NB4 (cell line): ENCODE data around the gene UNC45A.

Experiments
- DNase-seq: peaks from one replicate; pipeline ENCODE4 v3.0.0; 2010; ENCODE audit warnings: low read depth
- H3K4me3 ChIP-seq: one replicate; pipeline ENCODE4 v1.5.1; 2011; ENCODE audit warnings: mild to moderate bottlenecking, low read depth, low read length, moderate library complexity
- MAX ChIP-seq: IDR thresholded peaks from 2 replicates; pipeline ENCODE4 v1.6.1; 2011; ENCODE audit warnings: low read depth, low read length
- MYC ChIP-seq: IDR thresholded peaks from 2 replicates; pipeline ENCODE4 v1.6.1; 2011; ENCODE audit warnings: low read depth, low read length
- POLR2A ChIP-seq: IDR thresholded peaks from 2 replicates; pipeline ENCODE4 v1.6.1; 2011; ENCODE audit warnings: mild to moderate bottlenecking; ENCODE audit not compliant: insufficient read length; ENCODE audit errors: extremely low read depth
- TF ChIP-seq, protein P1 (sequence below): IDR thresholded peaks from one replicate; pipeline ENCODE4 v1.5.1; 2012; ENCODE audit warnings: low read depth, low read length

The UNC45A gene

GRCh38 chr15:90979582-90979981, 44.5 kb downstream of the UNC45A start:
- H3K4me3 ChIP-seq, result no peak overlapping the region
- TF ChIP-seq MYC, result no peak
- TF ChIP-seq, protein P1, sequence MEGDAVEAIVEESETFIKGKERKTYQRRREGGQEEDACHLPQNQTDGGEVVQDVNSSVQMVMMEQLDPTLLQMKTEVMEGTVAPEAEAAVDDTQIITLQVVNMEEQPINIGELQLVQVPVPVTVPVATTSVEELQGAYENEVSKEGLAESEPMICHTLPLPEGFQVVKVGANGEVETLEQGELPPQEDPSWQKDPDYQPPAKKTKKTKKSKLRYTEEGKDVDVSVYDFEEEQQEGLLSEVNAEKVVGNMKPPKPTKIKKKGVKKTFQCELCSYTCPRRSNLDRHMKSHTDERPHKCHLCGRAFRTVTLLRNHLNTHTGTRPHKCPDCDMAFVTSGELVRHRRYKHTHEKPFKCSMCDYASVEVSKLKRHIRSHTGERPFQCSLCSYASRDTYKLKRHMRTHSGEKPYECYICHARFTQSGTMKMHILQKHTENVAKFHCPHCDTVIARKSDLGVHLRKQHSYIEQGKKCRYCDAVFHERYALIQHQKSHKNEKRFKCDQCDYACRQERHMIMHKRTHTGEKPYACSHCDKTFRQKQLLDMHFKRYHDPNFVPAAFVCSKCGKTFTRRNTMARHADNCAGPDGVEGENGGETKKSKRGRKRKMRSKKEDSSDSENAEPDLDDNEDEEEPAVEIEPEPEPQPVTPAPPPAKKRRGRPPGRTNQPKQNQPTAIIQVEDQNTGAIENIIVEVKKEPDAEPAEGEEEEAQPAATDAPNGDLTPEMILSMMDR, result no peak
- no peak for TF ChIP-seq POLR2A
- TF ChIP-seq MAX, result no peak
- DNase-seq, result no peak

DNA sequence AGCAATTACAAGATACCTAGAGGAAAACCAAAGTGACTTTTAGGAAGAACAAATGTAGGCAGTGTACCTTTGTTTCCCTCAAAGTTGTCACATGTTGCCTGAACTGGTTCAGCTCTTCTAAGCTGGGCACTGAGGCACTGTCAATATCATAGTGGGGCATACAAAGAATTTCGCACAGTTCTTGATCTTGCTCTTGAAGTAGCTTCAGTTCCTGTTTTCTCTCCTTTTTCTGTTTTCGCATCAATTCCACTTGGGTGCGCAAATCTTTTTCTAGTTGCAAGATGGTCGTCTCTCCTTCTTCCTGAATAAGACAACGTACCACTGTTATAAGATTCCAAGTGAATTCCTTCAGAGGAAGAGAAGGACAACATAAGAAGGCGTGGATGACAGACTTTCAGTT, 46.6 kb downstream of the UNC45A start:
- TF ChIP-seq POLR2A (no peak), MYC (no peak), MAX (no peak)
- TF ChIP-seq, protein P1, result no peak
- no peak for DNase-seq
- H3K4me3 ChIP-seq, result no peak overlapping the region

DNA sequence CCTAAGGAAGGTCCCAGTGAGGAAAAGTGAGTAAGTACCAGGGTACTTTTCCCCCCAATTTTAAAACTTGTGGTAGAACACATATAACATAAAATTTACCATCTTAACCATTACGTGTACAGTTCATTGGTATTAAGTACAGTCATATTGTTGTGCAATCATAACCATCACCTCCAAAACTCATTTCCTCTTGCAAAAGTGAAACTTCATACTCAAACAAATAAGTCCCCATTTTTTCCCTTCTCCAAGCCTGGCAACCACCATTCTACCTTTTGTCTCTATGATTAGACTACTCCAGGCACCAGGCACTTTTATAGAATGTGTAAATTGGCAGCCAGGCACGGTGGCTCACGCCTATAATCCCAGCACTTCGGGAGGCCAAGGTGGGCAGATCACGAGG, 47.0 kb downstream of the UNC45A start:
- TF ChIP-seq MYC (no peak), POLR2A (no peak), MAX (no peak)
- TF ChIP-seq, protein P1, result no peak
- peak; percentile 66 for DNase-seq
- H3K4me3 ChIP-seq, result no peak overlapping the region

- no peak overlapping the region for H3K4me3 ChIP-seq
These were observed 51.9 kb downstream of the UNC45A start for GRCh38 chr15:90986790-90987507.

DNA sequence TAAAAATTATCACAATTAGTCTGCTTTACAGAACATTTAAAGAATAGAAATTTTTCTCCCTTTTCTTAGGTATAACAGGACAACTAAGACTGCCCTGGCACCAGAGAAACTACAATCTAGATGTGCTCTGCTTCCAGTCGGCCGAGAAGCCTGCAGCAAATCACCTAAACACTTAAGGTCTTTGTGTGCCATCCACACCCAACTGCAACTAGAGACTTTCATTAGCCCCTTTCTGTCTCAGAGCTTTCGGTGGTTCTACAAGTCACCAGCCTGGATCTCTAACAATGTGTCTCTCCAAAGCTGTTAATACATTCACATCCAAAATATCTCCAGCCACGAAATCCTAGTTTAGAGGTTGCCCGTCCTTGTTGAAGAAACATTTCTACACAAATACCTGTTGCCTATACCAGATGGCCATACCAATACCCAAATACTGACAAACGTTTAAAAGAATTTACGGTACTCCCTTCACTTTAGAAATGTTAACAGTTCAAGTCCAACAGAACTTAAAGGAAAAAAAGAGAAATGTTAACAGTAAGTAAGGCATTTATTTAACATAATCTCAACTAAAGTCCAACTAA, 52.6 kb downstream of the UNC45A start:
- no peak overlapping the region for H3K4me3 ChIP-seq
- TF ChIP-seq MYC (no peak), POLR2A (no peak), MAX (no peak)
- TF ChIP-seq, protein P1, result no peak
- no peak for DNase-seq

More at GRCh38 chr15:90986790-90987507, 51.9 kb downstream of the UNC45A start:
- TF ChIP-seq MYC, result no peak
- TF ChIP-seq MAX, result no peak
- TF ChIP-seq, protein P1, result no peak
- TF ChIP-seq POLR2A, result no peak
- DNase-seq, result no peak
